ENCODE measurements around the gene OR52B2. TPM values are rescaled to one million over a fixed set of nuclear protein-coding genes. Genes with fewer than 3 reads are reported as not detected.

Gene OR52B2
- total RNA-seq, 1 experiment from 2014 or later, result not detected

GRCh38 chr11:6191742-6192141 lies 21.6 kb upstream of the OR52B2 start:
- Mint-ChIP-seq H3K27ac (no peak overlapping the region), H3K4me1 (no peaks in the 10 kb centered on the region), H3K4me3 (no peak overlapping the region), H3K9me3 (peaks cover 3% of the 10 kb centered on the region), H3K36me3 (no peaks in the 10 kb centered on the region), H3K27me3 (ENCODE audit: low read depth) (no peaks in the 10 kb centered on the region)
- ChIA-PET CTCF (no interaction called here), POLR2A (no interaction called here)
- DNase-seq (ENCODE audit: low spot score) (no peak), ATAC-seq (no peak)
- TF ChIP-seq NFATC4 (CRISPR knock-in tag; IDR thresholded peaks at IDR 0.05), result no peak
- no peak for TF ChIP-seq USF1 (CRISPR knock-in tag; IDR thresholded peaks at IDR 0.05)
- TF ChIP-seq ZMAT4 (CRISPR knock-in tag; IDR thresholded peaks at IDR 0.05), result no peak
- TF ChIP-seq E2F4 (CRISPR knock-in tag; IDR thresholded peaks at IDR 0.05; ENCODE audit: borderline replicate concordance, low read depth), result no peak
- no peak for TF ChIP-seq NFE2L1 (CRISPR knock-in tag; IDR thresholded peaks at IDR 0.05)
- no peak for TF ChIP-seq NR1H2 (CRISPR knock-in tag; IDR thresholded peaks at IDR 0.05)
- TF ChIP-seq SMAD3 (CRISPR knock-in tag; IDR thresholded peaks at IDR 0.05; ENCODE audit: borderline replicate concordance), result no peak
- TF ChIP-seq NFYB (CRISPR knock-in tag; conservative IDR thresholded peaks at IDR 0.05; ENCODE audit: low read depth), result no peak
- TF ChIP-seq SOX15 (CRISPR knock-in tag; IDR thresholded peaks at IDR 0.05), result no peak
- no peak for TF ChIP-seq PRDM15 (CRISPR knock-in tag; IDR thresholded peaks at IDR 0.05)
- TF ChIP-seq ZSCAN18 (CRISPR knock-in tag; IDR thresholded peaks at IDR 0.05), result no peak
- no peak for TF ChIP-seq ZNF532 (CRISPR knock-in tag; IDR thresholded peaks at IDR 0.05; ENCODE audit: borderline replicate concordance)
- TF ChIP-seq MXD4 (CRISPR knock-in tag; IDR thresholded peaks at IDR 0.05; ENCODE audit: borderline replicate concordance), result no peak
- TF ChIP-seq ATF1 (CRISPR knock-in tag; IDR thresholded peaks at IDR 0.05), result no peak
- no peak for TF ChIP-seq TCF7 (CRISPR knock-in tag; IDR thresholded peaks at IDR 0.05; ENCODE audit: low read depth)
- TF ChIP-seq HMGA2 (CRISPR knock-in tag; IDR thresholded peaks at IDR 0.05), result no peak
- no peak for TF ChIP-seq SP1 (CRISPR knock-in tag; conservative IDR thresholded peaks at IDR 0.05)
- no peak for TF ChIP-seq HMGXB4 (CRISPR knock-in tag; IDR thresholded peaks at IDR 0.05)
- TF ChIP-seq AR (CRISPR knock-in tag; IDR thresholded peaks at IDR 0.05), result no peak
- no peak for TF ChIP-seq ATF6 (CRISPR knock-in tag; IDR thresholded peaks at IDR 0.05)

All from WTC11 (cell line).